HG03378 (cell line): ENCODE measurements around the gene KIF16B.
"Not testable (repeated sequence)": the region's sequence is repeated elsewhere in the genome, so short reads cannot be mapped to it uniquely, and the experiment has no call there.

Experiments
- ATAC-seq: cut with Tn5 transposase; IDR thresholded peaks from one replicate; pipeline ENCODE4 v1.9.1; 2021; ENCODE audit warnings: mild to moderate bottlenecking, moderate library complexity; ENCODE audit not compliant: unreplicated experiment

Gene KIF16B

GRCh38 chr20:16226961-16227360, 346.3 kb downstream of the KIF16B start:
- ATAC-seq = not testable (repeated sequence)

- no peak for ATAC-seq
These were observed 348.4 kb downstream of the KIF16B start for GRCh38 chr20:16224836-16225235.

GRCh38 chr20:16222859-16223411, 350.3 kb downstream of the KIF16B start:
- ATAC-seq = no peak
